GM18511 (cell line): ENCODE measurements around the gene TJP3.

Source experiments
- ATAC-seq: cut with Tn5 transposase; IDR thresholded peaks from one replicate; pipeline ENCODE4 v1.9.1; 2021; ENCODE audit warnings: mild to moderate bottlenecking, moderate library complexity; ENCODE audit not compliant: unreplicated experiment

The TJP3 gene

GRCh38 chr19:3781603-3782002 lies 73.4 kb downstream of the TJP3 start:
- ATAC-seq: no peak

GRCh38 chr19:3782330-3782729 lies 74.1 kb downstream of the TJP3 start:
- no peak for ATAC-seq

GRCh38 chr19:3782903-3783302 lies 74.7 kb downstream of the TJP3 start:
- no peak for ATAC-seq

GRCh38 chr19:3783660-3784584 lies 75.7 kb downstream of the TJP3 start:
- no peak for ATAC-seq

- no peak for ATAC-seq
Observed at GRCh38 chr19:3784607-3785450, 76.6 kb downstream of the TJP3 start.

- ATAC-seq: no peak
Observed at GRCh38 chr19:3785451-3785937, 77.3 kb downstream of the TJP3 start.

GRCh38 chr19:3785938-3786824 lies 78.0 kb downstream of the TJP3 start, which contains the start of gene MATK:
Gene MATK, minus strand, starts transcription at chr19:3786381. Its CDS starts 1,246 bp downstream, at chr19:3785135.
- ATAC-seq: no peak

GRCh38 chr19:3788996-3789778 lies 81.0 kb downstream of the TJP3 start:
- ATAC-seq: no peak

- no peak for ATAC-seq
Observed at GRCh38 chr19:3790209-3790734, 82.1 kb downstream of the TJP3 start.

GRCh38 chr19:3790941-3791340 lies 82.8 kb downstream of the TJP3 start:
- ATAC-seq: no peak

- no peak for ATAC-seq
Observed at GRCh38 chr19:3792114-3792513, 83.9 kb downstream of the TJP3 start.

GRCh38 chr19:3793799-3794198 lies 85.6 kb downstream of the TJP3 start:
- no peak for ATAC-seq

- no peak for ATAC-seq
Observed at GRCh38 chr19:3796358-3796757, 88.2 kb downstream of the TJP3 start.

GRCh38 chr19:3798137-3798536 lies 90.0 kb downstream of the TJP3 start:
- no peak for ATAC-seq
